ENCODE data around the gene ARL3. TPM values are rescaled to one million over a fixed set of nuclear protein-coding genes. Genes with fewer than 3 reads are reported as not detected.

ARL3 gene
- total RNA-seq, 1 experiment from 2014 or later, result 13.3 TPM

DNA sequence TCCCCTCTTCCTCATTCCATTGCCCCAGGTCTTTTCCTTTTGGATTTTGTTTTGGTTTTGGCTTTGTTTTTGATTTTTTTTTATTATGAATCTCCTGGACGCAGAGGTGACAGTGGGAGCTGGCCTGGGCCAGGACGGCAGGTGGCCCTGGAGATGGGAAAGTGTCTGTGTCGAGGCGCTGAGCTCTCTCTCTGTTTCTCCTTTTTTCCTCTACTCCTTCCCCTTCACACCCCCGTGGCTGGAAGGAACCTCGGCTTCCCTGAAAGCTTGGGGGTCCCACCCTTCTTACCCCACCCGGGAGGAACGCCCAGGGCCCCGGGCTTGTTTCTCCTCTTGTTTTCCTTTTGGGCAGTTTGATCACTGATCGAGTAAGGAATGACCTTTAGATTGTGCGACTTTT, 56.7 kb downstream of the ARL3 start (continued):
- TF ChIP-seq, protein P1, sequence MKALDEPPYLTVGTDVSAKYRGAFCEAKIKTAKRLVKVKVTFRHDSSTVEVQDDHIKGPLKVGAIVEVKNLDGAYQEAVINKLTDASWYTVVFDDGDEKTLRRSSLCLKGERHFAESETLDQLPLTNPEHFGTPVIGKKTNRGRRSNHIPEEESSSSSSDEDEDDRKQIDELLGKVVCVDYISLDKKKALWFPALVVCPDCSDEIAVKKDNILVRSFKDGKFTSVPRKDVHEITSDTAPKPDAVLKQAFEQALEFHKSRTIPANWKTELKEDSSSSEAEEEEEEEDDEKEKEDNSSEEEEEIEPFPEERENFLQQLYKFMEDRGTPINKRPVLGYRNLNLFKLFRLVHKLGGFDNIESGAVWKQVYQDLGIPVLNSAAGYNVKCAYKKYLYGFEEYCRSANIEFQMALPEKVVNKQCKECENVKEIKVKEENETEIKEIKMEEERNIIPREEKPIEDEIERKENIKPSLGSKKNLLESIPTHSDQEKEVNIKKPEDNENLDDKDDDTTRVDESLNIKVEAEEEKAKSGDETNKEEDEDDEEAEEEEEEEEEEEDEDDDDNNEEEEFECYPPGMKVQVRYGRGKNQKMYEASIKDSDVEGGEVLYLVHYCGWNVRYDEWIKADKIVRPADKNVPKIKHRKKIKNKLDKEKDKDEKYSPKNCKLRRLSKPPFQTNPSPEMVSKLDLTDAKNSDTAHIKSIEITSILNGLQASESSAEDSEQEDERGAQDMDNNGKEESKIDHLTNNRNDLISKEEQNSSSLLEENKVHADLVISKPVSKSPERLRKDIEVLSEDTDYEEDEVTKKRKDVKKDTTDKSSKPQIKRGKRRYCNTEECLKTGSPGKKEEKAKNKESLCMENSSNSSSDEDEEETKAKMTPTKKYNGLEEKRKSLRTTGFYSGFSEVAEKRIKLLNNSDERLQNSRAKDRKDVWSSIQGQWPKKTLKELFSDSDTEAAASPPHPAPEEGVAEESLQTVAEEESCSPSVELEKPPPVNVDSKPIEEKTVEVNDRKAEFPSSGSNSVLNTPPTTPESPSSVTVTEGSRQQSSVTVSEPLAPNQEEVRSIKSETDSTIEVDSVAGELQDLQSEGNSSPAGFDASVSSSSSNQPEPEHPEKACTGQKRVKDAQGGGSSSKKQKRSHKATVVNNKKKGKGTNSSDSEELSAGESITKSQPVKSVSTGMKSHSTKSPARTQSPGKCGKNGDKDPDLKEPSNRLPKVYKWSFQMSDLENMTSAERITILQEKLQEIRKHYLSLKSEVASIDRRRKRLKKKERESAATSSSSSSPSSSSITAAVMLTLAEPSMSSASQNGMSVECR (CRISPR knock-in tag; IDR thresholded peaks at IDR 0.05; ENCODE audit: borderline replicate concordance), result no peak
- no peak for TF ChIP-seq HMGA2 (CRISPR knock-in tag; IDR thresholded peaks at IDR 0.05)
- no peak for TF ChIP-seq ZNF138 (CRISPR knock-in tag; conservative IDR thresholded peaks at IDR 0.05)
- TF ChIP-seq, protein P2, sequence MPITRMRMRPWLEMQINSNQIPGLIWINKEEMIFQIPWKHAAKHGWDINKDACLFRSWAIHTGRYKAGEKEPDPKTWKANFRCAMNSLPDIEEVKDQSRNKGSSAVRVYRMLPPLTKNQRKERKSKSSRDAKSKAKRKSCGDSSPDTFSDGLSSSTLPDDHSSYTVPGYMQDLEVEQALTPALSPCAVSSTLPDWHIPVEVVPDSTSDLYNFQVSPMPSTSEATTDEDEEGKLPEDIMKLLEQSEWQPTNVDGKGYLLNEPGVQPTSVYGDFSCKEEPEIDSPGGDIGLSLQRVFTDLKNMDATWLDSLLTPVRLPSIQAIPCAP (CRISPR knock-in tag; IDR thresholded peaks at IDR 0.05), result no peak
- TF ChIP-seq, protein P3, sequence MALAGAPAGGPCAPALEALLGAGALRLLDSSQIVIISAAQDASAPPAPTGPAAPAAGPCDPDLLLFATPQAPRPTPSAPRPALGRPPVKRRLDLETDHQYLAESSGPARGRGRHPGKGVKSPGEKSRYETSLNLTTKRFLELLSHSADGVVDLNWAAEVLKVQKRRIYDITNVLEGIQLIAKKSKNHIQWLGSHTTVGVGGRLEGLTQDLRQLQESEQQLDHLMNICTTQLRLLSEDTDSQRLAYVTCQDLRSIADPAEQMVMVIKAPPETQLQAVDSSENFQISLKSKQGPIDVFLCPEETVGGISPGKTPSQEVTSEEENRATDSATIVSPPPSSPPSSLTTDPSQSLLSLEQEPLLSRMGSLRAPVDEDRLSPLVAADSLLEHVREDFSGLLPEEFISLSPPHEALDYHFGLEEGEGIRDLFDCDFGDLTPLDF (CRISPR knock-in tag; IDR thresholded peaks at IDR 0.05), result no peak
- TF ChIP-seq SOX15 (CRISPR knock-in tag; IDR thresholded peaks at IDR 0.05), result no peak

DNA sequence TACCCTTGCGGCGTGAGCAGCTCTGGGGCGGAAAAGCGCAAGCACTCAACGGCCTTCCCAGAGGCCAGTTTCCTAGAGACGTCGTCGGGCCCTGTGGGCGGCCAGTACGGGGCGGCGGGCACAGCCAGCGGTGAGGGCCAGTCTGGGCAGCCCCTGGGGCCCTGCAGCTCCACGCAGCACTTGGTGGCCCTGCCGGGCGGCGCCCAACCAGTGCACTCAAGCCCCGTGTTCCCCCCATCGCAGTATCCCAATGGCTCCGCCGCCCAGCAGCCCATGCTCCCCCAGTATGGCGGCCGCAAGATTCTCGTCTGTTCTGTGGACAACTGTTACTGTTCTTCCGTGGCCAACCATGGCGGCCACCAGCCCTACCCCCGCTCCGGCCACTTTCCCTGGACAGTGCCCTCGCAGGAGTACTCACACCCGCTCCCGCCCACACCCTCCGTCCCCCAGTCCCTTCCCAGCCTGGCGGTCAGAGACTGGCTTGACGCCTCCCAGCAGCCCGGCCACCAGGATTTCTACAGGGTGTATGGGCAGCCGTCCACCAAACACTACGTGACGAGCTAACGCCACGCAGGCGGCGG, 57.3 kb downstream of the ARL3 start:
- Mint-ChIP-seq H3K36me3 (peaks cover 28% of the 10 kb centered on the region), H3K27ac (no peak overlapping the region), H3K4me1 (peaks cover 20% of the 10 kb centered on the region), H3K4me3 (no peak overlapping the region), H3K9me3 (no peaks in the 10 kb centered on the region), H3K27me3 (ENCODE audit: low read depth) (no peaks in the 10 kb centered on the region; the same call in 1 of the 2 replicates)
- ATAC-seq (no peak), DNase-seq (ENCODE audit: low spot score) (no peak)
- ChIA-PET CTCF (interaction anchor here (0.8 to 1.4 kb wide), 3 partner anchors 13 to 153 kb away, joined by 3 to 4 read pairs (median 4); partner anchors contain the start of gene SUFU), POLR2A (no interaction called here)
- TF ChIP-seq, protein P4, sequence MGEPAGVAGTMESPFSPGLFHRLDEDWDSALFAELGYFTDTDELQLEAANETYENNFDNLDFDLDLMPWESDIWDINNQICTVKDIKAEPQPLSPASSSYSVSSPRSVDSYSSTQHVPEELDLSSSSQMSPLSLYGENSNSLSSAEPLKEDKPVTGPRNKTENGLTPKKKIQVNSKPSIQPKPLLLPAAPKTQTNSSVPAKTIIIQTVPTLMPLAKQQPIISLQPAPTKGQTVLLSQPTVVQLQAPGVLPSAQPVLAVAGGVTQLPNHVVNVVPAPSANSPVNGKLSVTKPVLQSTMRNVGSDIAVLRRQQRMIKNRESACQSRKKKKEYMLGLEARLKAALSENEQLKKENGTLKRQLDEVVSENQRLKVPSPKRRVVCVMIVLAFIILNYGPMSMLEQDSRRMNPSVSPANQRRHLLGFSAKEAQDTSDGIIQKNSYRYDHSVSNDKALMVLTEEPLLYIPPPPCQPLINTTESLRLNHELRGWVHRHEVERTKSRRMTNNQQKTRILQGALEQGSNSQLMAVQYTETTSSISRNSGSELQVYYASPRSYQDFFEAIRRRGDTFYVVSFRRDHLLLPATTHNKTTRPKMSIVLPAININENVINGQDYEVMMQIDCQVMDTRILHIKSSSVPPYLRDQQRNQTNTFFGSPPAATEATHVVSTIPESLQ (CRISPR knock-in tag; IDR thresholded peaks at IDR 0.05), result no peak
- TF ChIP-seq MYBL2 (CRISPR knock-in tag; IDR thresholded peaks at IDR 0.05) (no peak), NFE2L1 (CRISPR knock-in tag; IDR thresholded peaks at IDR 0.05) (no peak), RELA (CRISPR knock-in tag; IDR thresholded peaks at IDR 0.05; ENCODE audit: borderline replicate concordance) (no peak), TP53 (CRISPR knock-in tag; IDR thresholded peaks at IDR 0.05) (no peak), SOX15 (CRISPR knock-in tag; IDR thresholded peaks at IDR 0.05) (no peak), MXD4 (CRISPR knock-in tag; IDR thresholded peaks at IDR 0.05; ENCODE audit: borderline replicate concordance) (no peak), FOXK1 (CRISPR knock-in tag; IDR thresholded peaks at IDR 0.05) (no peak), NR2C2 (CRISPR knock-in tag; IDR thresholded peaks at IDR 0.05) (no peak), CREB1 (CRISPR knock-in tag; IDR thresholded peaks at IDR 0.05) (no peak), ZNF232 (CRISPR knock-in tag; IDR thresholded peaks at IDR 0.05) (no peak)
- TF ChIP-seq, protein P5, sequence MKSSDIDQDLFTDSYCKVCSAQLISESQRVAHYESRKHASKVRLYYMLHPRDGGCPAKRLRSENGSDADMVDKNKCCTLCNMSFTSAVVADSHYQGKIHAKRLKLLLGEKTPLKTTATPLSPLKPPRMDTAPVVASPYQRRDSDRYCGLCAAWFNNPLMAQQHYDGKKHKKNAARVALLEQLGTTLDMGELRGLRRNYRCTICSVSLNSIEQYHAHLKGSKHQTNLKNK (CRISPR knock-in tag; IDR thresholded peaks at IDR 0.05), result no peak
- TF ChIP-seq, protein P6, sequence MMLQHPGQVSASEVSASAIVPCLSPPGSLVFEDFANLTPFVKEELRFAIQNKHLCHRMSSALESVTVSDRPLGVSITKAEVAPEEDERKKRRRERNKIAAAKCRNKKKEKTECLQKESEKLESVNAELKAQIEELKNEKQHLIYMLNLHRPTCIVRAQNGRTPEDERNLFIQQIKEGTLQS (CRISPR knock-in tag; conservative IDR thresholded peaks at IDR 0.05), result no peak
- TF ChIP-seq, protein P1 (CRISPR knock-in tag; IDR thresholded peaks at IDR 0.05; ENCODE audit: borderline replicate concordance), result no peak
- TF ChIP-seq, protein P7, sequence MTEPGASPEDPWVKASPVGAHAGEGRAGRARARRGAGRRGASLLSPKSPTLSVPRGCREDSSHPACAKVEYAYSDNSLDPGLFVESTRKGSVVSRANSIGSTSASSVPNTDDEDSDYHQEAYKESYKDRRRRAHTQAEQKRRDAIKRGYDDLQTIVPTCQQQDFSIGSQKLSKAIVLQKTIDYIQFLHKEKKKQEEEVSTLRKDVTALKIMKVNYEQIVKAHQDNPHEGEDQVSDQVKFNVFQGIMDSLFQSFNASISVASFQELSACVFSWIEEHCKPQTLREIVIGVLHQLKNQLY (CRISPR knock-in tag; IDR thresholded peaks at IDR 0.05), result no peak
- TF ChIP-seq, protein P8, sequence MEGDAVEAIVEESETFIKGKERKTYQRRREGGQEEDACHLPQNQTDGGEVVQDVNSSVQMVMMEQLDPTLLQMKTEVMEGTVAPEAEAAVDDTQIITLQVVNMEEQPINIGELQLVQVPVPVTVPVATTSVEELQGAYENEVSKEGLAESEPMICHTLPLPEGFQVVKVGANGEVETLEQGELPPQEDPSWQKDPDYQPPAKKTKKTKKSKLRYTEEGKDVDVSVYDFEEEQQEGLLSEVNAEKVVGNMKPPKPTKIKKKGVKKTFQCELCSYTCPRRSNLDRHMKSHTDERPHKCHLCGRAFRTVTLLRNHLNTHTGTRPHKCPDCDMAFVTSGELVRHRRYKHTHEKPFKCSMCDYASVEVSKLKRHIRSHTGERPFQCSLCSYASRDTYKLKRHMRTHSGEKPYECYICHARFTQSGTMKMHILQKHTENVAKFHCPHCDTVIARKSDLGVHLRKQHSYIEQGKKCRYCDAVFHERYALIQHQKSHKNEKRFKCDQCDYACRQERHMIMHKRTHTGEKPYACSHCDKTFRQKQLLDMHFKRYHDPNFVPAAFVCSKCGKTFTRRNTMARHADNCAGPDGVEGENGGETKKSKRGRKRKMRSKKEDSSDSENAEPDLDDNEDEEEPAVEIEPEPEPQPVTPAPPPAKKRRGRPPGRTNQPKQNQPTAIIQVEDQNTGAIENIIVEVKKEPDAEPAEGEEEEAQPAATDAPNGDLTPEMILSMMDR (IDR thresholded peaks at IDR 0.05), result no peak

Measured in WTC11 (cell line).